NCI-H2171 (cell line): Measurements from ENCODE around the gene HYOU1.
"Not testable (repeated sequence)": the region's sequence is repeated elsewhere in the genome, so short reads cannot be mapped to it uniquely, and the experiment has no call there.

ENCODE experiments used
- DNase-seq: peaks from one replicate; lab custom pipeline; 2025; lab: John Stamatoyannopoulos, UW

The HYOU1 gene

GRCh38 chr11:119042927-119043326 is 14.1 kb downstream of the HYOU1 start:
- no peak for DNase-seq

GRCh38 chr11:119041821-119042514 is 15.0 kb downstream of the HYOU1 start:
- no peak for DNase-seq

- DNase-seq: not testable (repeated sequence)
Measured at GRCh38 chr11:119039471-119039870, 17.5 kb downstream of the HYOU1 start.

- DNase-seq: no peak
Measured at GRCh38 chr11:119038884-119039283, 18.1 kb downstream of the HYOU1 start.

- no peak for DNase-seq
Measured at GRCh38 chr11:119034813-119035212, 22.2 kb downstream of the HYOU1 start.

- not testable (repeated sequence) for DNase-seq
Measured at GRCh38 chr11:119033421-119033820, 23.6 kb downstream of the HYOU1 start.

GRCh38 chr11:119031912-119032280 is 25.1 kb downstream of the HYOU1 start:
- no peak for DNase-seq

GRCh38 chr11:119030329-119031047 is 26.5 kb downstream of the HYOU1 start, which contains the start of gene SLC37A4:
TSS of gene SLC37A4 (minus strand) at chr11:119030877.
- peak; percentile 69 for DNase-seq

GRCh38 chr11:119030029-119030328 is 27.0 kb downstream of the HYOU1 start:
- no peak for DNase-seq

GRCh38 chr11:119029340-119030028 is 27.5 kb downstream of the HYOU1 start:
- no peak for DNase-seq

- no peak for DNase-seq
Measured at GRCh38 chr11:119029069-119029339, 28.0 kb downstream of the HYOU1 start.

- no peak for DNase-seq
Measured at GRCh38 chr11:119028346-119029068, 28.5 kb downstream of the HYOU1 start.

- DNase-seq: no peak
Measured at GRCh38 chr11:119027561-119028345, 29.3 kb downstream of the HYOU1 start.

- no peak for DNase-seq
Measured at GRCh38 chr11:119026970-119027369, 30.0 kb downstream of the HYOU1 start.

GRCh38 chr11:119025978-119026766 is 30.8 kb downstream of the HYOU1 start:
- DNase-seq: no peak

- DNase-seq: no peak
Measured at GRCh38 chr11:119025541-119025940, 31.5 kb downstream of the HYOU1 start.

- DNase-seq: no peak
Measured at GRCh38 chr11:119025099-119025473, 31.9 kb downstream of the HYOU1 start.

GRCh38 chr11:119024430-119025098 is 32.4 kb downstream of the HYOU1 start:
- DNase-seq: no peak

- no peak for DNase-seq
Measured at GRCh38 chr11:119023741-119024140, 33.3 kb downstream of the HYOU1 start.

- no peak for DNase-seq
Measured at GRCh38 chr11:119021631-119022030, 35.4 kb downstream of the HYOU1 start.

GRCh38 chr11:119019996-119020395 is 37.0 kb downstream of the HYOU1 start:
- DNase-seq: no peak
